ENCODE results near the gene CCDC24. TPM values are rescaled to one million over a fixed set of nuclear protein-coding genes. Genes with fewer than 3 reads are reported as not detected.

The CCDC24 gene
- total RNA-seq, 1 donor from 2014 or later: 4.2 TPM

DNA sequence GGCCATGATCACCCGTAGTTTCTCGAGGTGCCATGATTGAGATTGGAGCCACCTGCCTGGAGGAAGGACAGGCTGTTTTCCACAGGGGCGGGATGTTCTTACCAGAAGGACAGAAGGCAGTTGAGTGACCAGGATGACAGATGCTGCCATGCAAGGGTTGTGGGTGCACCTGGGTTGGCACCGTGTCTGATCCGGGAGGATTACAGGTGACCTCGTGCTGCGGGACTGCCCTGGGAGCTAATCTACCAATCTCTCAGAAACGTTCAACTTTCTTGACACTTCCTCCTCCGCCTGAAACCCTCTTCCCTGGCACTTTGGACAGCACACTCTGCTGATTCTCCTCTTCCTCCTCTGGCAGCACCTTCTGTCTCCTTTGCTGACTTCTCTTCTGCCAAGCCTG, 53.7 kb downstream of the CCDC24 start:
- H3K27me3 ChIP-seq (ENCODE audit: insufficient read depth, low read length): no peaks in the 10 kb centered on the region
- no peak overlapping the region for H3K4me3 ChIP-seq (ENCODE audit: insufficient read depth, low read depth, low read length)
- FAIRE-seq: no peak
- Mint-ChIP-seq H3K27me3 (ENCODE audit: low read depth, unreplicated experiment) (peaks cover 2% of the 10 kb centered on the region), H3K27ac (ENCODE audit: unreplicated experiment) (peak overlapping the region; percentile 48), H3K9me3 (ENCODE audit: unreplicated experiment) (no peaks in the 10 kb centered on the region), H3K36me3 (ENCODE audit: low read depth, unreplicated experiment) (no peaks in the 10 kb centered on the region), H3K4me3 (ENCODE audit: unreplicated experiment) (no peak overlapping the region), H3K4me1 (ENCODE audit: low read depth, unreplicated experiment) (peaks cover 33% of the 10 kb centered on the region)
- peaks cover 37% of the 10 kb centered on the region for H3K4me1 ChIP-seq (ENCODE audit: insufficient read depth, low read length)
- H3K4me2 ChIP-seq (ENCODE audit: low read length): no peak overlapping the region
- H4K20me1 ChIP-seq (ENCODE audit: insufficient read depth, low read length): peaks cover 3% of the 10 kb centered on the region
- H3K9me3 ChIP-seq (ENCODE audit: insufficient read depth, low read depth, low read length): no peaks in the 10 kb centered on the region
- TF ChIP-seq CTCF (IDR thresholded peaks at IDR 0.05; ENCODE audit: insufficient read depth, low read depth, low read length): no peak
- no peak for TF ChIP-seq EZH2 (IDR thresholded peaks at IDR 0.05; ENCODE audit: insufficient read depth, low read length)
- H3K27ac ChIP-seq (ENCODE audit: low read depth, low read length): no peak overlapping the region
- H2AFZ ChIP-seq (ENCODE audit: low read depth, low read length): no peak overlapping the region
- H3K36me3 ChIP-seq (ENCODE audit: insufficient read depth, low read length): no peaks in the 10 kb centered on the region
- H3K9ac ChIP-seq (ENCODE audit: low read length): no peak overlapping the region
- H3K79me2 ChIP-seq (ENCODE audit: insufficient read depth, low read length): no peaks in the 10 kb centered on the region
- DNase-seq (ENCODE audit: low read depth): no peak

Other genes with a start within 250 kb of the CCDC24 start
- 1.2 and 1.5 TPM in 2 replicates for gene ARTN, start 57.8 kb upstream of the CCDC24 start, total RNA-seq
- 31.0 and 36.1 TPM in 2 replicates for gene IPO13, start 44.6 kb upstream of the CCDC24 start, total RNA-seq
- 26.9 and 31.6 TPM in 2 replicates for gene DPH2, start 21.6 kb upstream of the CCDC24 start, total RNA-seq
- gene ATP6V0B, start 16.6 kb upstream of the CCDC24 start, total RNA-seq: 175 and 202 TPM in 2 replicates
- gene B4GALT2, start 12.4 kb upstream of the CCDC24 start, total RNA-seq: 56.6 and 56.9 TPM in 2 replicates
- 45.2 and 51.4 TPM in 2 replicates for gene SLC6A9, start 39.9 kb downstream of the CCDC24 start, total RNA-seq
- 0.09 TPM in 1 of 2 replicates, not detected in the other for gene KLF17, start 127.2 kb downstream of the CCDC24 start, total RNA-seq
- not detected in 2 replicates for gene KLF18, start 150.0 kb downstream of the CCDC24 start, total RNA-seq
- gene DMAP1, start 221.9 kb downstream of the CCDC24 start, total RNA-seq: 33.2 and 33.8 TPM in 2 replicates